SK-N-SH treated with all-trans-retinoic acid at 6 μM for 48 hours (cell line): ENCODE measurements around the gene NPAS2.

Experiments
- ATAC-seq: fragments of 200-7000 bp; cut with Tn5 transposase; 3 replicates; pipeline ENCODE4 v1.9.1; 2020; ENCODE audit warnings: mild to moderate bottlenecking, moderate library complexity
- ARNTL ChIP-seq: fragments of 450-650 bp; formaldehyde crosslinking; IDR thresholded peaks from 2 replicates; pipeline ENCODE4 v1.5.0; 2020; ENCODE audit warnings: low read depth, mild to moderate bottlenecking, moderate library complexity, borderline replicate concordance
- BACH2 ChIP-seq: fragments of 250-450 bp; sonication (Bioruptor Pico); IDR thresholded peaks from 2 replicates; pipeline ENCODE4 v1.9.0; 2021; ENCODE audit warnings: mild to moderate bottlenecking, borderline replicate concordance
- CSDC2 ChIP-seq: fragments of 250-450 bp; sonication (Bioruptor Pico); IDR thresholded peaks from 2 replicates; pipeline ENCODE4 v1.5.0; 2020; ENCODE audit warnings: mild to moderate bottlenecking, moderate library complexity
- ESRRG ChIP-seq: fragments of 250-450 bp; sonication (Bioruptor Pico); IDR thresholded peaks from 2 replicates; pipeline ENCODE4 v1.6.1; 2021; ENCODE audit warnings: mild to moderate bottlenecking
- GLIS3 ChIP-seq: fragments of 250-450 bp; sonication (Bioruptor Pico); IDR thresholded peaks from 2 replicates; pipeline ENCODE4 v1.5.0; 2020; ENCODE audit warnings: mild to moderate bottlenecking, moderate library complexity
- ISL1 ChIP-seq: fragments of 250-450 bp; sonication (Bioruptor Pico); IDR thresholded peaks from 2 replicates; pipeline ENCODE4 v2.1.2; 2022; ENCODE audit warnings: mild to moderate bottlenecking, moderate library complexity
- OSR1 ChIP-seq: fragments of 250-450 bp; sonication (Bioruptor Pico); IDR thresholded peaks from 2 replicates; pipeline ENCODE4 v1.8.0; 2022; ENCODE audit warnings: moderate library complexity, mild to moderate bottlenecking, inconsistent platforms
- PPARA ChIP-seq: fragments of 250-450 bp; sonication (Bioruptor Pico); IDR thresholded peaks from 2 replicates; pipeline ENCODE4 v1.5.0; 2020; ENCODE audit warnings: mild to moderate bottlenecking, borderline replicate concordance
- RARB ChIP-seq: fragments of 250-450 bp; sonication (Bioruptor Pico); IDR thresholded peaks from 2 replicates; pipeline ENCODE4 v1.8.0; 2021; ENCODE audit warnings: mild to moderate bottlenecking, moderate library complexity
- SNAI2 ChIP-seq: fragments of 250-450 bp; sonication (Bioruptor Pico); IDR thresholded peaks from 2 replicates; pipeline ENCODE4 v1.5.0; 2020; ENCODE audit warnings: mild to moderate bottlenecking, moderate library complexity
- TCF4 ChIP-seq: fragments of 250-450 bp; sonication (Bioruptor Pico); IDR thresholded peaks from 2 replicates; pipeline ENCODE4 v1.8.0; 2021; ENCODE audit warnings: mild to moderate bottlenecking, moderate library complexity, borderline replicate concordance
- TOX ChIP-seq: fragments of 250-450 bp; sonication (Bioruptor Pico); IDR thresholded peaks from 2 replicates; pipeline ENCODE4 v1.8.0; 2021; ENCODE audit warnings: mild to moderate bottlenecking, moderate library complexity, borderline replicate concordance
- ZC3H10 ChIP-seq: fragments of 250-450 bp; sonication (Bioruptor Pico); IDR thresholded peaks from 2 replicates; pipeline ENCODE4 v1.5.1; 2021; ENCODE audit warnings: mild to moderate bottlenecking, moderate library complexity
- ZFP3 ChIP-seq: fragments of 250-450 bp; sonication (Bioruptor Pico); IDR thresholded peaks from 2 replicates; pipeline ENCODE4 v1.5.0; 2020; ENCODE audit warnings: mild to moderate bottlenecking, moderate library complexity
- ZFP30 ChIP-seq: fragments of 450-650 bp; formaldehyde crosslinking; IDR thresholded peaks from 2 replicates; pipeline ENCODE4 v1.5.0; 2022; ENCODE audit warnings: mild to moderate bottlenecking, moderate library complexity
- ZNF565 ChIP-seq: fragments of 450-650 bp; formaldehyde crosslinking; conservative IDR thresholded peaks from 2 replicates; pipeline ENCODE4 v1.5.0; 2020; ENCODE audit warnings: low read depth, mild to moderate bottlenecking, moderate library complexity
- ZNF8 ChIP-seq: fragments of 450-650 bp; formaldehyde crosslinking; IDR thresholded peaks from 2 replicates; pipeline ENCODE4 v1.5.0; 2020; ENCODE audit warnings: mild to moderate bottlenecking, moderate library complexity
- TF ChIP-seq, protein P1 (sequence below): fragments of 250-450 bp; sonication (Bioruptor Pico); IDR thresholded peaks from 2 replicates; pipeline ENCODE4 v1.8.0; 2020; ENCODE audit warnings: mild to moderate bottlenecking, moderate library complexity, borderline replicate concordance
- TF ChIP-seq, protein P2 (sequence below): fragments of 250-450 bp; sonication (Bioruptor Pico); IDR thresholded peaks from 2 replicates; pipeline ENCODE4 v1.5.1; 2020; ENCODE audit warnings: low read depth, mild to moderate bottlenecking, moderate library complexity
- TF ChIP-seq, protein P3 (sequence below): fragments of 250-450 bp; sonication (Bioruptor Pico); IDR thresholded peaks from 2 replicates; pipeline ENCODE4 v1.8.0; 2021; ENCODE audit warnings: low read depth, mild to moderate bottlenecking, moderate library complexity, borderline replicate concordance
- TF ChIP-seq, protein P4 (sequence below): fragments of 250-450 bp; sonication (Bioruptor Pico); IDR thresholded peaks from 2 replicates; pipeline ENCODE4 v1.5.1; 2021; ENCODE audit warnings: mild to moderate bottlenecking, moderate library complexity

NPAS2 gene

GRCh38 chr2:100879296-100879695 is 59.4 kb downstream of the NPAS2 start:
- TF ChIP-seq, protein P1, sequence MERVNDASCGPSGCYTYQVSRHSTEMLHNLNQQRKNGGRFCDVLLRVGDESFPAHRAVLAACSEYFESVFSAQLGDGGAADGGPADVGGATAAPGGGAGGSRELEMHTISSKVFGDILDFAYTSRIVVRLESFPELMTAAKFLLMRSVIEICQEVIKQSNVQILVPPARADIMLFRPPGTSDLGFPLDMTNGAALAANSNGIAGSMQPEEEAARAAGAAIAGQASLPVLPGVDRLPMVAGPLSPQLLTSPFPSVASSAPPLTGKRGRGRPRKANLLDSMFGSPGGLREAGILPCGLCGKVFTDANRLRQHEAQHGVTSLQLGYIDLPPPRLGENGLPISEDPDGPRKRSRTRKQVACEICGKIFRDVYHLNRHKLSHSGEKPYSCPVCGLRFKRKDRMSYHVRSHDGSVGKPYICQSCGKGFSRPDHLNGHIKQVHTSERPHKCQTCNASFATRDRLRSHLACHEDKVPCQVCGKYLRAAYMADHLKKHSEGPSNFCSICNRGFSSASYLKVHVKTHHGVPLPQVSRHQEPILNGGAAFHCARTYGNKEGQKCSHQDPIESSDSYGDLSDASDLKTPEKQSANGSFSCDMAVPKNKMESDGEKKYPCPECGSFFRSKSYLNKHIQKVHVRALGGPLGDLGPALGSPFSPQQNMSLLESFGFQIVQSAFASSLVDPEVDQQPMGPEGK (CRISPR knock-in tag), result no peak
- TF ChIP-seq, protein P2, sequence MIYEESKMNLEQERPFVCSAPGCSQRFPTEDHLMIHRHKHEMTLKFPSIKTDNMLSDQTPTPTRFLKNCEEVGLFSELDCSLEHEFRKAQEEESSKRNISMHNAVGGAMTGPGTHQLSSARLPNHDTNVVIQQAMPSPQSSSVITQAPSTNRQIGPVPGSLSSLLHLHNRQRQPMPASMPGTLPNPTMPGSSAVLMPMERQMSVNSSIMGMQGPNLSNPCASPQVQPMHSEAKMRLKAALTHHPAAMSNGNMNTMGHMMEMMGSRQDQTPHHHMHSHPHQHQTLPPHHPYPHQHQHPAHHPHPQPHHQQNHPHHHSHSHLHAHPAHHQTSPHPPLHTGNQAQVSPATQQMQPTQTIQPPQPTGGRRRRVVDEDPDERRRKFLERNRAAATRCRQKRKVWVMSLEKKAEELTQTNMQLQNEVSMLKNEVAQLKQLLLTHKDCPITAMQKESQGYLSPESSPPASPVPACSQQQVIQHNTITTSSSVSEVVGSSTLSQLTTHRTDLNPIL (CRISPR knock-in tag), result no peak
- TF ChIP-seq RARB (no peak), PPARA (CRISPR knock-in tag) (no peak), GLIS3 (CRISPR knock-in tag) (no peak), ESRRG (CRISPR knock-in tag) (no peak)
- no peak for ATAC-seq

DNA sequence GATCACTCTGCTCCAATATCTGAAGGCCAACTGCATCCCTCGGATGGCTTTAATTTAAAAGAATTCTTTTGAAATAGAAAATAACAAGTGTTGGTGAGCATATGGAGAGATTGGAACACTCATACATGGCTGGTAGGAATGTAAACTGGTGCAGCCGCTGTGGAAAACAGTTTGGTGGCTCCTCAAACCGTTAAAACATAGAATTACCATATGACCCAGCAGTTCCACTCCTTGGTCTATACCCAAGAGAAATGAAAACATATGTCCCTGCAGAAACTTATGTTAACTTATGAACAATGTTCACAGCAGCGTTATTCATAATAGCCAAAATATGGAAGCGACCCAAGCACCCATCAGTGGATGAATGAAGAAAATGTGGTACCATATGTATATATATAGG is 60.1 kb downstream of the NPAS2 start:
- TF ChIP-seq SNAI2 (CRISPR knock-in tag) (no peak), RARB (no peak), GLIS3 (CRISPR knock-in tag) (no peak), PPARA (CRISPR knock-in tag) (no peak), TOX (no peak), CSDC2 (CRISPR knock-in tag) (no peak), BACH2 (CRISPR knock-in tag) (no peak), ISL1 (CRISPR knock-in tag) (no peak), ARNTL (CRISPR knock-in tag) (no peak), ESRRG (CRISPR knock-in tag) (no peak), TCF4 (CRISPR knock-in tag) (no peak), OSR1 (no peak), ZC3H10 (CRISPR knock-in tag) (no peak), ZNF8 (no peak)
- TF ChIP-seq, protein P2 (CRISPR knock-in tag), result no peak
- no peak for ATAC-seq

GRCh38 chr2:100880730-100881129 is 60.8 kb downstream of the NPAS2 start:
- no peak for ATAC-seq
- TF ChIP-seq PPARA (CRISPR knock-in tag), result no peak
- no peak for TF ChIP-seq ESRRG (CRISPR knock-in tag)
- TF ChIP-seq ARNTL (CRISPR knock-in tag), result no peak
- TF ChIP-seq, protein P2 (CRISPR knock-in tag), result no peak
- TF ChIP-seq, all 23 proteins: peak for 0

DNA sequence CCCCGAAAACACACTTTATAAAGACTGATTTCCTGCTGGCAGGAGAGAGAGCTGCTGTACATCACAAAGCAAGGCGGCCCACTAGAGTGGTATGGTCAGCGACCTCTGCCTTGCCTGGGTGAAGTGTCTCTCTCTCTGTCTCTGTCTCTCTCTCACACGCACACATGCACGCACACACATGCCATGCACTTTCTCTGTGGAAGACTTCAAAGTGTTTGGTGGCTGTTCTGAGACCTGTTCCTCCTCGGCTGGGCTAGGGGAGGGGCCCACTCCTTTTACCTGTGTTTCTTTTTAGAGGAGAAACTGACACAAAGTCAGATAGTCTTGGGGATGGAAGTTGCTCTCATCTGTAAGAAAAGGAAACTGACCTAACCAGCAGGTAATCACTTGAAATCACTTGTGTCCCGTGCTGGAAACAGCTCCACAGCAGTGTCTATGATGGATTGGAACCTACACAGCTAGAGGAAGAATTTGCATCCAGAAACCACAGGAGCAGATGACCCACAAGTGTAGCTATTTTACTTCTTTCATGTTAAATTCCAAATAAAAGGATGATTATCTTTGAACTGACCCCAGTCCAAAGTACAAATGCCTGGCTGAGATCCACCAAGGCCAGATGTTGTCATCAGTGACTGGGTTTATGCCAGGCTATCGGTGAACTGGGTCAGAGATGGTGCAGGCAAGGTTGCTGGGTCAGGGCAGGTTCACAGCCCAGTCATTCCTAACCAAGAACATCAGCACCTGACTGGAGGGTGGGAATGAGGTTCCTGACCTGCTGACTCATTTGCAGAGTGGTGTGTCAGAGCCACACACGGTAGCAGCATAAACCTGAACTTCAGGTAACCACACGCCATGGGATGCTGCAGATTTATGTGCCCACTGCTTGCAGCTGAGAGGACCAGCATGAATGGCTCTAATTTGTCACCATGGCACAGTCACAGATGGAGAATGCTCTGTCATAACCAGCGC is 63.0 kb downstream of the NPAS2 start:
- ATAC-seq, result no peak
- TF ChIP-seq ARNTL (CRISPR knock-in tag), result no peak
- TF ChIP-seq BACH2 (CRISPR knock-in tag), result no peak
- TF ChIP-seq, protein P3, sequence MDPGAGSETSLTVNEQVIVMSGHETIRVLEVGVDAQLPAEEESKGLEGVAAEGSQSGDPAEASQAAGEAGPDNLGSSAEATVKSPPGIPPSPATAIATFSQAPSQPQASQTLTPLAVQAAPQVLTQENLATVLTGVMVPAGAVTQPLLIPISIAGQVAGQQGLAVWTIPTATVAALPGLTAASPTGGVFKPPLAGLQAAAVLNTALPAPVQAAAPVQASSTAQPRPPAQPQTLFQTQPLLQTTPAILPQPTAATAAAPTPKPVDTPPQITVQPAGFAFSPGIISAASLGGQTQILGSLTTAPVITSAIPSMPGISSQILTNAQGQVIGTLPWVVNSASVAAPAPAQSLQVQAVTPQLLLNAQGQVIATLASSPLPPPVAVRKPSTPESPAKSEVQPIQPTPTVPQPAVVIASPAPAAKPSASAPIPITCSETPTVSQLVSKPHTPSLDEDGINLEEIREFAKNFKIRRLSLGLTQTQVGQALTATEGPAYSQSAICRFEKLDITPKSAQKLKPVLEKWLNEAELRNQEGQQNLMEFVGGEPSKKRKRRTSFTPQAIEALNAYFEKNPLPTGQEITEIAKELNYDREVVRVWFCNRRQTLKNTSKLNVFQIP (CRISPR knock-in tag), result no peak
- no peak for TF ChIP-seq GLIS3 (CRISPR knock-in tag)
- TF ChIP-seq ZNF565 (CRISPR knock-in tag), result no peak
- TF ChIP-seq ESRRG (CRISPR knock-in tag), result no peak
- TF ChIP-seq, protein P4, sequence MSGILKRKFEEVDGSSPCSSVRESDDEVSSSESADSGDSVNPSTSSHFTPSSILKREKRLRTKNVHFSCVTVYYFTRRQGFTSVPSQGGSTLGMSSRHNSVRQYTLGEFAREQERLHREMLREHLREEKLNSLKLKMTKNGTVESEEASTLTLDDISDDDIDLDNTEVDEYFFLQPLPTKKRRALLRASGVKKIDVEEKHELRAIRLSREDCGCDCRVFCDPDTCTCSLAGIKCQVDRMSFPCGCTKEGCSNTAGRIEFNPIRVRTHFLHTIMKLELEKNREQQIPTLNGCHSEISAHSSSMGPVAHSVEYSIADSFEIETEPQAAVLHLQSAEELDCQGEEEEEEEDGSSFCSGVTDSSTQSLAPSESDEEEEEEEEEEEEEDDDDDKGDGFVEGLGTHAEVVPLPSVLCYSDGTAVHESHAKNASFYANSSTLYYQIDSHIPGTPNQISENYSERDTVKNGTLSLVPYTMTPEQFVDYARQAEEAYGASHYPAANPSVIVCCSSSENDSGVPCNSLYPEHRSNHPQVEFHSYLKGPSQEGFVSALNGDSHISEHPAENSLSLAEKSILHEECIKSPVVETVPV (CRISPR knock-in tag), result no peak
- TF ChIP-seq, protein P2 (CRISPR knock-in tag), result no peak
- no peak for TF ChIP-seq ZFP30 (CRISPR knock-in tag)
- TF ChIP-seq ZFP3 (CRISPR knock-in tag), result no peak
